Activated naive CD4-positive, alpha-beta T cell treated with anti-CD3 and anti-CD28 coated beads for 36 hours (primary cell): Measurements from ENCODE around the gene S100A16. TPM values are rescaled to one million over a fixed set of nuclear protein-coding genes. Genes with fewer than 3 reads are reported as not detected.
"Not testable (repeated sequence)": the region's sequence is repeated elsewhere in the genome, so short reads cannot be mapped to it uniquely, and the experiment has no call there.

Source experiments
- CTCF ChIA-PET: fragments of 350-600 bp; sonication (Branson Sonifier 250); formaldehyde crosslinking; loops from one replicate; lab custom pipeline; 2021; ENCODE audit warnings: antibody characterized with exemption; lab: Charles Lee
- DNase-seq: peaks from one replicate; pipeline ENCODE4 v3.0.0-alpha.2; 2020
- H3K27ac Mint-ChIP-seq: one replicate; pipeline ENCODE4 v1.8.0; 2021; ENCODE audit warnings: mild to moderate bottlenecking, mixed read lengths
- H3K27me3 Mint-ChIP-seq: one replicate; pipeline ENCODE4 v1.8.0; 2021; ENCODE audit warnings: low read depth, mixed read lengths
- H3K36me3 Mint-ChIP-seq: one replicate; pipeline ENCODE4 v1.8.0; 2021; ENCODE audit warnings: low read depth, mixed read lengths
- H3K4me1 Mint-ChIP-seq: one replicate; pipeline ENCODE4 v1.8.0; 2021; ENCODE audit warnings: low read depth, mixed read lengths
- H3K4me3 Mint-ChIP-seq: one replicate; pipeline ENCODE4 v1.8.0; 2021; ENCODE audit warnings: mild to moderate bottlenecking, moderate library complexity, mixed read lengths
- H3K9me3 Mint-ChIP-seq: one replicate; pipeline ENCODE4 v1.8.0; 2021; ENCODE audit warnings: mixed read lengths
- intact Hi-C: fragments of 100-400 bp; cut with micrococcal nuclease; formaldehyde crosslinking; loops from one replicate; pipeline ENCODE4 v1.15.1; 2023
- total RNA-seq, 2 experiments: library from RNA; stranded (reverse); gene quantifications; one replicate each; pipeline ENCODE4 v1.2.3, GENCODE V29; 2021

S100A16 gene
- total RNA-seq, 2 experiments from 2014 or later = not detected

- no peak overlapping the region for H3K27ac Mint-ChIP-seq
- intact Hi-C loops = no loop called here
- H3K4me1 Mint-ChIP-seq = peaks cover under 1% of the 10 kb centered on the region
- H3K36me3 Mint-ChIP-seq = no peaks in the 10 kb centered on the region
- no peaks in the 10 kb centered on the region for H3K9me3 Mint-ChIP-seq
- H3K27me3 Mint-ChIP-seq = peaks cover 7% of the 10 kb centered on the region
- no peak overlapping the region for H3K4me3 Mint-ChIP-seq
- no peak for DNase-seq
- CTCF ChIA-PET = interaction anchor here (1.8 kb wide), 1 partner anchor 68 kb away, joined by 6 read pairs; no protein-coding TSS in a partner anchor
Measured at GRCh38 chr1:153578490-153578889, 34.4 kb downstream of the S100A16 start.

- CTCF ChIA-PET = interaction anchor here (0.7 to 1.8 kb wide), 6 partner anchors 36 to 67 kb away, joined by 3 to 8 read pairs (median 5); partner anchors contain the start of genes S100A14 and S100A16
- Mint-ChIP-seq H3K4me3 (no peak overlapping the region), H3K9me3 (no peaks in the 10 kb centered on the region), H3K27me3 (peaks cover 7% of the 10 kb centered on the region), H3K4me1 (peaks cover 9% of the 10 kb centered on the region), H3K36me3 (no peaks in the 10 kb centered on the region), H3K27ac (no peak overlapping the region)
- intact Hi-C loops = no loop called here
- DNase-seq = no peak
Measured at GRCh38 chr1:153577624-153578051, 35.3 kb downstream of the S100A16 start.

GRCh38 chr1:153577138-153577537 is 35.8 kb downstream of the S100A16 start:
- no peak overlapping the region for H3K27ac Mint-ChIP-seq
- intact Hi-C loops = no loop called here
- DNase-seq = no peak
- CTCF ChIA-PET = interaction anchor here (0.7 to 1.8 kb wide), 7 partner anchors 36 to 66 kb away, joined by 3 to 8 read pairs (median 5); partner anchors contain the start of genes S100A14 and S100A16
- no peaks in the 10 kb centered on the region for H3K36me3 Mint-ChIP-seq
- H3K4me1 Mint-ChIP-seq = peaks cover 14% of the 10 kb centered on the region
- H3K9me3 Mint-ChIP-seq = no peaks in the 10 kb centered on the region
- H3K4me3 Mint-ChIP-seq = no peak overlapping the region
- H3K27me3 Mint-ChIP-seq = peaks cover 7% of the 10 kb centered on the region

GRCh38 chr1:153575497-153575896 is 37.4 kb downstream of the S100A16 start:
- H3K27ac Mint-ChIP-seq, intact Hi-C loops, H3K27me3 Mint-ChIP-seq, H3K9me3 Mint-ChIP-seq, H3K4me3 Mint-ChIP-seq, H3K36me3 Mint-ChIP-seq, DNase-seq: not testable (repeated sequence)
- CTCF ChIA-PET = interaction anchor here (1.1 kb wide), 1 partner anchor 65 kb away, joined by 3 read pairs; no protein-coding TSS in a partner anchor
- H3K4me1 Mint-ChIP-seq = peaks cover 24% of the 10 kb centered on the region

- DNase-seq, H3K4me3 Mint-ChIP-seq, intact Hi-C loops, H3K9me3 Mint-ChIP-seq, H3K27me3 Mint-ChIP-seq, CTCF ChIA-PET, H3K36me3 Mint-ChIP-seq, H3K27ac Mint-ChIP-seq: not testable (repeated sequence)
- H3K4me1 Mint-ChIP-seq = peaks cover 24% of the 10 kb centered on the region
Measured at GRCh38 chr1:153575081-153575491, 37.9 kb downstream of the S100A16 start.

- no peak for DNase-seq
- Mint-ChIP-seq H3K4me1 (peaks cover 33% of the 10 kb centered on the region), H3K9me3 (no peaks in the 10 kb centered on the region), H3K4me3 (no peak overlapping the region), H3K36me3 (no peaks in the 10 kb centered on the region), H3K27me3 (peaks cover 7% of the 10 kb centered on the region), H3K27ac (peak overlapping the region; percentile 11)
- CTCF ChIA-PET = interaction anchor here (0.6 to 7.4 kb wide), 11 partner anchors 12 to 65 kb away, joined by 3 to 207 read pairs (median 4); partner anchors contain the start of genes CHTOP, S100A13, S100A4 and S100A6
- intact Hi-C loops = loop anchor here (2.0 kb wide), 4 partner anchors 201 to 411 kb away; partner anchors contain the start of gene SLC27A3
Measured at GRCh38 chr1:153573351-153573750, 39.6 kb downstream of the S100A16 start.

GRCh38 chr1:153572569-153573015 is 40.3 kb downstream of the S100A16 start:
- Mint-ChIP-seq H3K4me1 (peaks cover 40% of the 10 kb centered on the region), H3K27me3 (peaks cover 1% of the 10 kb centered on the region), H3K36me3 (no peaks in the 10 kb centered on the region), H3K4me3 (no peak overlapping the region), H3K27ac (peak overlapping the region; percentile 18), H3K9me3 (no peaks in the 10 kb centered on the region)
- intact Hi-C loops = loop anchor here (1.0 to 2.0 kb wide), 9 partner anchors 39 to 412 kb away; partner anchors contain the start of genes CHTOP and SLC27A3
- CTCF ChIA-PET = interaction anchor here (0.7 to 7.4 kb wide), 20 partner anchors 13 to 100 kb away, joined by 3 to 207 read pairs (median 4); partner anchors contain the start of genes CHTOP, S100A13, S100A4 and S100A5
- peak; percentile 85 for DNase-seq

GRCh38 chr1:153571706-153572105 is 41.2 kb downstream of the S100A16 start:
- no peak for DNase-seq
- Mint-ChIP-seq H3K27ac (peak overlapping the region; percentile 18), H3K36me3 (no peaks in the 10 kb centered on the region), H3K4me1 (peaks cover 47% of the 10 kb centered on the region), H3K27me3 (no peaks in the 10 kb centered on the region), H3K4me3 (no peak overlapping the region), H3K9me3 (no peaks in the 10 kb centered on the region)
- intact Hi-C loops = loop anchor here (1.0 to 2.0 kb wide), 9 partner anchors 38 to 413 kb away; partner anchors contain the start of genes CHTOP and SLC27A3
- CTCF ChIA-PET = interaction anchor here (0.7 to 7.4 kb wide), 16 partner anchors 14 to 101 kb away, joined by 3 to 207 read pairs (median 4); partner anchors contain the start of genes CHTOP, S100A4, S100A5 and S100A6

GRCh38 chr1:153570874-153571273 is 42.1 kb downstream of the S100A16 start:
- H3K27ac Mint-ChIP-seq = no peak overlapping the region

GRCh38 chr1:153569465-153569864 is 43.5 kb downstream of the S100A16 start:
- H3K4me3 Mint-ChIP-seq = no peak overlapping the region
- peaks cover 62% of the 10 kb centered on the region for H3K4me1 Mint-ChIP-seq
- peak overlapping the region; percentile 28 for H3K27ac Mint-ChIP-seq
- no peaks in the 10 kb centered on the region for H3K9me3 Mint-ChIP-seq
- no peaks in the 10 kb centered on the region for H3K36me3 Mint-ChIP-seq
- no peaks in the 10 kb centered on the region for H3K27me3 Mint-ChIP-seq
- CTCF ChIA-PET = interaction anchor here (1.4 to 7.4 kb wide), 3 partner anchors 35 to 60 kb away, joined by 3 to 207 read pairs (median 153); partner anchors contain the start of gene S100A6
- intact Hi-C loops = loop anchor here (2.0 to 5.0 kb wide), 2 partner anchors 158 to 217 kb away; partner anchors contain the start of gene INTS3
- no peak for DNase-seq

More at GRCh38 chr1:153570874-153571273, 42.1 kb downstream of the S100A16 start:
- no peaks in the 10 kb centered on the region for H3K9me3 Mint-ChIP-seq
- peaks cover 54% of the 10 kb centered on the region for H3K4me1 Mint-ChIP-seq
- CTCF ChIA-PET = interaction anchor here (1.2 to 7.4 kb wide), 4 partner anchors 37 to 61 kb away, joined by 3 to 207 read pairs (median 78); partner anchors contain the start of genes S100A13 and S100A6
- H3K4me3 Mint-ChIP-seq = no peak overlapping the region
- H3K27me3 Mint-ChIP-seq = no peaks in the 10 kb centered on the region
- intact Hi-C loops = no loop called here
- DNase-seq = no peak
- no peaks in the 10 kb centered on the region for H3K36me3 Mint-ChIP-seq

- no peaks in the 10 kb centered on the region for H3K36me3 Mint-ChIP-seq
- peak overlapping the region; percentile 66 for H3K27ac Mint-ChIP-seq
- peak overlapping the region; percentile 68 for H3K4me3 Mint-ChIP-seq
- DNase-seq = peak; percentile 93
- intact Hi-C loops = loop anchor here (1.0 to 5.0 kb wide), 6 partner anchors 35 to 216 kb away; partner anchors contain the start of genes INTS3 and SNAPIN
- CTCF ChIA-PET = interaction anchor here (0.7 to 7.4 kb wide), 20 partner anchors 11 to 216 kb away, joined by 3 to 207 read pairs (median 4); partner anchors contain the start of genes S100A5 and S100A6
- no peaks in the 10 kb centered on the region for H3K9me3 Mint-ChIP-seq
- H3K27me3 Mint-ChIP-seq = no peaks in the 10 kb centered on the region
- peaks cover 62% of the 10 kb centered on the region for H3K4me1 Mint-ChIP-seq
Measured at GRCh38 chr1:153568367-153569099, 44.4 kb downstream of the S100A16 start.
